ENCODE measurements around the gene PPWD1. TPM values are rescaled to one million over a fixed set of nuclear protein-coding genes. Genes with fewer than 3 reads are reported as not detected.
"Not testable (repeated sequence)": the region's sequence is repeated elsewhere in the genome, so short reads cannot be mapped to it uniquely, and the experiment has no call there.

PPWD1 gene
- total and polyA plus RNA-seq, 2 of the 13 experiments (the other 11 are each of a cell fraction or from before 2014, with no cell fraction given), result 7.4 to 44.3 TPM

- Histone ChIP-seq H3K9me3 (ENCODE audit: low read length) (no peaks in the 10 kb centered on the region), H4K20me1 (ENCODE audit: insufficient read depth, low read length) (no peaks in the 10 kb centered on the region), H3K4me1 (ENCODE audit: insufficient read depth, low read length) (peaks cover 15% of the 10 kb centered on the region), H3K27me3 (ENCODE audit: control insufficient read depth in 1 of 2, insufficient read depth in 2 of 2, low read length in 2 of 2) (peaks cover 0 to 1% of the 10 kb centered on the region in 2 experiments; a peak in 2 of 5 replicates), H2AFZ (ENCODE audit: low read length) (no peak overlapping the region), H3K36me3 (replicated peaks in 1 of 2; ENCODE audit: control insufficient read depth in 1 of 2, insufficient read depth in 2 of 2, low read length in 2 of 2) (peaks cover 1 to 11% of the 10 kb centered on the region in 2 experiments; a peak in 1 of 5 replicates), H3K4me3 (replicated peaks in 1 of 3; ENCODE audit: insufficient read depth in 1 of 3, low read depth in 2 of 3, low read length in 3 of 3) (no peak overlapping the region), H3K9ac (ENCODE audit: insufficient read depth, low read depth, low read length) (no peak overlapping the region), H3K4me2 (ENCODE audit: low read depth, low read length) (no peak overlapping the region), H3K79me2 (ENCODE audit: insufficient read depth, low read length) (peaks cover 37% of the 10 kb centered on the region), H3K27ac (ENCODE audit: extremely low read length, insufficient read depth, low read length) (no peak overlapping the region)
- intact Hi-C loops (cut with micrococcal nuclease; ENCODE audit: unreplicated experiment), result loop anchor here (5.0 to 10.0 kb wide), 2 partner anchors 58 to 305 kb away; partner anchors contain the start of genes CENPK, ERBIN and PPWD1
- no TSS peak for BruUV-seq (replicated peaks)
- POLR2A ChIA-PET, result no interaction called here
- CTCF ChIA-PET (ENCODE audit: low intra/inter-chr PET ratio, low total read pairs), result no interaction called here
- no peak for ATAC-seq
- over 99% methylated on average over 4 of the region's 4 CpGs for WGBS (ENCODE audit: low lambda C conversion rate)
- TF ChIP-seq ZNF562 (CRISPR knock-in tag; IDR thresholded peaks at IDR 0.05; ENCODE audit: borderline replicate concordance), result no peak
- TF ChIP-seq ZMAT5 (CRISPR knock-in tag; IDR thresholded peaks at IDR 0.05; ENCODE audit: borderline replicate concordance, low read depth), result no peak
- TF ChIP-seq FOSL1 (CRISPR knock-in tag; IDR thresholded peaks at IDR 0.05; ENCODE audit: borderline replicate concordance), result no peak
- TF ChIP-seq CEBPB (IDR thresholded peaks at IDR 0.05; ENCODE audit: borderline replicate concordance, low read depth, low read length), result 0 out of 2 replicates have a peak, but pooled peaks have one; percentile 2
- TF ChIP-seq ZNF629 (CRISPR knock-in tag; conservative IDR thresholded peaks at IDR 0.05), result no peak
- in situ Hi-C loops (cut with HindIII; ENCODE audit: extremely low pct_ligation_motif_present, low pct_unique_long_range_greater_than_20kb), result no loop called here
- no peak for FAIRE-seq
- DNase-seq (ENCODE audit: low spot score), result no peak
These were observed 56.9 kb downstream of the PPWD1 start for GRCh38 chr5:65620021-65620420.

- H3K4me3 ChIP-seq (replicated peaks in 1 of 3; ENCODE audit: insufficient read depth in 1 of 3, low read depth in 2 of 3, low read length in 3 of 3); POLR2A ChIA-PET; BruUV-seq (replicated peaks); H3K9ac ChIP-seq (ENCODE audit: insufficient read depth, low read depth, low read length); H2AFZ ChIP-seq (ENCODE audit: low read length); H3K4me2 ChIP-seq (ENCODE audit: low read depth, low read length); FAIRE-seq; H3K9me3 ChIP-seq (ENCODE audit: low read length); DNase-seq (ENCODE audit: low spot score); H4K20me1 ChIP-seq (ENCODE audit: insufficient read depth, low read length); H3K36me3 ChIP-seq (replicated peaks in 1 of 2; ENCODE audit: control insufficient read depth in 1 of 2, insufficient read depth in 2 of 2, low read length in 2 of 2); H3K27ac ChIP-seq (ENCODE audit: extremely low read length, insufficient read depth, low read length); ATAC-seq; H3K27me3 ChIP-seq (ENCODE audit: control insufficient read depth in 1 of 2, insufficient read depth in 2 of 2, low read length in 2 of 2); in situ Hi-C loops (cut with HindIII; ENCODE audit: extremely low pct_ligation_motif_present, low pct_unique_long_range_greater_than_20kb); CTCF ChIA-PET (ENCODE audit: low intra/inter-chr PET ratio, low total read pairs): not testable (repeated sequence)
- Histone ChIP-seq H3K4me1 (ENCODE audit: insufficient read depth, low read length) (peaks cover 27% of the 10 kb centered on the region), H3K79me2 (ENCODE audit: insufficient read depth, low read length) (peaks cover 50% of the 10 kb centered on the region)
- intact Hi-C loops (cut with micrococcal nuclease; ENCODE audit: unreplicated experiment), result loop anchor here (5.0 to 10.0 kb wide), 2 partner anchors 60 to 303 kb away; partner anchors contain the start of genes CENPK, ERBIN and PPWD1
- 0 out of 2 replicates have a peak, but pooled peaks have one; percentile 17 for TF ChIP-seq ZNF770 (CRISPR knock-in tag; IDR thresholded peaks at IDR 0.05)
- 85% methylated on average over 4 of the region's 4 CpGs for WGBS (ENCODE audit: low lambda C conversion rate)
These were observed 58.9 kb downstream of the PPWD1 start for GRCh38 chr5:65621961-65622360.

All from HepG2 (cell line).